CD4-positive, alpha-beta T cell treated with Interleukin-15 for 4 hours (primary cell): ENCODE data around the gene BACH1.
"Not testable (repeated sequence)": the region's sequence is repeated elsewhere in the genome, so short reads cannot be mapped to it uniquely, and the experiment has no call there.

ENCODE experiments used
- DNase-seq: peaks from one replicate; pipeline ENCODE4 v3.0.0-alpha.2; 2020; ENCODE audit warnings: low spot score

BACH1 gene

DNA sequence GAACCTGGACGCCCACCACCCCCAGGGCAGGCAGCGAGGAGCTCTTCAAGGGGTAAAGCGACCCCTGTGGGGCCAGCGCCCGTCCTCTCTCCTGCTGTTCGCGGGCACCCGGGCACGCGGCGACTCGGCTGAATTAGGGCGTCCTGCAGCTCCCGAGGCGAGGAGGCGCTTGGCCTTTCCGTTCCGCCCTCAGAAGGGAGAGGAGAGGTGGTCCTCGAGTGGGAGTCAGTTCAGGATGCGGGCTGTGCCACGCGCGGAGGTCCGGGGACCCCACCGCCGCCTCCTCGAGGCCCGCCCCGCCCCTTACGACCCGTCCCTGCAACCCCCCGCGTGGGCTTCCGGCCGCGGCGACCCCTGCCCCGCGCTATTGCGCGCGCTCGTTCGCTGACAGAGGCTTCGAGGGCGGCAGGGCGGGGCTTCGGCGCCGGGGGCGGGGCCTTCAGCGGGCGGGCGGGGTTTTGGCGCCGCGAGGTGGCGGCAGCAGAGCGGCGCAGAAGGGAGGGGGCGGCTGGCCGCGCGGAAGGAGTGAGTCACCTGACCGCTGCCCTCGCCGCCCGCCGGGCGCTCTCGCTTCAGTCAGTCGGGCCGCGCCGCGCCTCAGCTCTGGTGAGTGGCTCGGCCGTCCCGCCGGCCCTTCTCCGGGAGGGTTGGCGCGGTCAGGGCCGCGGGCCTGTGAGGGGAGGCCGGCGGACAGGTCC, at the start of gene BACH1:
BACH1 (plus strand) TSS at position 575 of the 698 bp plus-strand sequence. CDS start 22,359 bp downstream, outside the sequence.
- DNase-seq, result peak; percentile 87

DNA sequence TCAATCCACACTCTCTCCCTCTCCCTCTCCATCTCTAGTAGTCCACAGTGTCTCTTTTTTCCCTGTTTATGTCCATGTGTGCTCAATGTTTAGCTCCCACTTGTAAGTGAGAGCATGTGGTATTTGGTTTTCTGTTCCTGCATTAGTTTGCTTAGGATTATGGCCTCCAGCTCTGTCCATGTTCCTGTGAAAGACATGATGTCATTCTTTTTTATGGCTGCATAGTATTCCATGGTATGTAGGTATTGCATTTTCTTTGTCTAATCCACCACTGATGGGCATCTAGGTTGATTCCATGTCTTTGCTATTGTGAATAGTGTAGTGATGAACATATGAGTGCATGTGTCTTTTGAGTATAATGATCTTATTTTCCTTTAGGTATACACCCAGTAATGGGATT, 49.4 kb upstream of the BACH1 start:
- not testable (repeated sequence) for DNase-seq

DNA sequence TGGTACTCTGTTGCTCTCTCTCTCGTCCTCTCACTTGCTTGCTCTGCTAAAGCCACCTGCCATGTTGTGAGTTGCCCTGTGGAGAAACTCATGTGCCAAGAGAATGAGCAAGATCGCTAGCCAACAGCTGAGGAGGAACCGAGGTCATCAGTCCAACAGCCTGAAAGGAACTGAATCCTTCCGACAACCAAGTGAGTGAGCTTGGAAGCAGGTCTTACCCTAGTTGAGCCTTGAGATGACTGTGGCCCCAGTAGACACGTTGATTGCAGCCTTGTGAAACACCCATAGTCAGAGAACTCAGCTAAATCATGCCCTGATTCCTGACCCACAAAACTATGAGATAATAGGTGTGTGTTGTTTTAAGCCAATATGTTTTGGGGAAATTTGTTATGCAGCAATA, 48.1 kb upstream of the BACH1 start:
- DNase-seq, result no peak

DNA sequence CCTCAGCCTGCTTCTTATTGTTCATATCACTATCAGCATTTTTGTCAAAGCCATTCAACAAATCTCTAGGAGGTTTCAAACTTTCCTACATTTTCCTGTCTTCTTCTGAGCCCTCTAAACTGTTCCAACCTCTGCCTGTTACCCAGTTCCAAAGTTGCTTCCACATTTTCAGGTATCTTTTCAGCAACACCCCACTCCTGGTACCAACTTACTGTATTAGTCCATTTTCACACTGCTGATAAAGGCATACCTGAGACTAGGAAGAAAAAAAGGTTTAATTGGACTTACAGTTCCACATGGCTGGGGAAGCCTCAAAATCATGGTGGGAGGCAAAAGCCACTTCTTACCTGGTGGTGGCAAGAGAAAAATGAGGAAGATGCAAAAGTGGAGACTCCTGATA, 44.9 kb upstream of the BACH1 start:
- not testable (repeated sequence) for DNase-seq

- no peak for DNase-seq
Observed at GRCh38 chr21:29254550-29254949, 44.2 kb upstream of the BACH1 start.

- DNase-seq, result no peak
Observed at GRCh38 chr21:29256126-29256910, 42.4 kb upstream of the BACH1 start.

GRCh38 chr21:29257701-29258100, 41.0 kb upstream of the BACH1 start:
- DNase-seq, result no peak

DNA sequence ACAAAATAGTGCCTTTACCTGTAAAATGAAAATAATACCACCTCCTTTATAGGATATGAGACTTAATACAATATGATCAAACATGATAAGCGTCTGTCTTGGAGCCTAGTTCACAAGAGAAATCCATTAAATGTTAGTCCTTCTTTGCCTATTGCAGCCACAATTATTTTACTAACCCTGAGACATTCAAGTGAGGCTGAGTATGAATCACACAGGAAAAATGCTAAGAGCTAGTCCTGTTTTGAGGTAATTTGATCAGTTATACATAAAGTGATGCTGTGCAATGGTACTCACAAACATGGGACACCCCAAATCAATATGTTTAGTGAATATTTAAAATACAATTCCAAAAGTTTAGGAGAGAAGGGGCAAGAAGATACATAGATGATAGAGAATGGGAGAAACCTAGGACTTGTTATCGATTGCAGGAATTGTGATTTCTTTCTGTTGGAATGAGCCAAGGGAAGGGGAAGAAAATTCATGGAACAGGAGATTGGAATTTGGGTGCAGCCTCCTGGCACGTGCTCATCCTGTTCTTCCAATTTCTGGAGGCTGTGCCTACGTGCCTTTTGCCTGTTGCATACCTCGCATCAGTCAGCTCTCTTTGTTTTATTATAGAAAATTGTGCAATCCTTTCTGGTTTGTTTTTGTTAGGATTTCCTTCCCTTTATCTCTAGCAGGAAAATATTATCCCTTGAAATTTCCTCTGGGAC, 39.9 kb upstream of the BACH1 start:
- DNase-seq, result no peak

DNA sequence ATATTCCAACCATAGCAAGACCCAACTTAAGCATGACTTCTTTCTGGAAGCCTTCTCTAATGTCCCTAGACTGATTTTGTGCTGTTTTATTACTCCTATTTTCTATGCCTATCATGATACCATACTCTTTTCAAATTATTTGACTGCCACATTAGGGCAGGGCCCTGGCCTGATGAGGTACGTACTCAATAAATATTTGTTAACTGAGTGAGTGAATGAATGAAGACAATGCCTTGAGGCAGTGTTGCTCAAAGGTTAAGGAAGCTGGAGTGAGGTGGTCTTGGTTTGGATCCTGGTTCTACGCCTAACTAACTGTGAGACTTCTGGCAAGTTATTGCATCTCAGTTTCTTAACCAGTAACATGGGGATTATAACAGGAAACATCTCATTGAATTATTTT, 38.3 kb upstream of the BACH1 start:
- no peak for DNase-seq

DNA sequence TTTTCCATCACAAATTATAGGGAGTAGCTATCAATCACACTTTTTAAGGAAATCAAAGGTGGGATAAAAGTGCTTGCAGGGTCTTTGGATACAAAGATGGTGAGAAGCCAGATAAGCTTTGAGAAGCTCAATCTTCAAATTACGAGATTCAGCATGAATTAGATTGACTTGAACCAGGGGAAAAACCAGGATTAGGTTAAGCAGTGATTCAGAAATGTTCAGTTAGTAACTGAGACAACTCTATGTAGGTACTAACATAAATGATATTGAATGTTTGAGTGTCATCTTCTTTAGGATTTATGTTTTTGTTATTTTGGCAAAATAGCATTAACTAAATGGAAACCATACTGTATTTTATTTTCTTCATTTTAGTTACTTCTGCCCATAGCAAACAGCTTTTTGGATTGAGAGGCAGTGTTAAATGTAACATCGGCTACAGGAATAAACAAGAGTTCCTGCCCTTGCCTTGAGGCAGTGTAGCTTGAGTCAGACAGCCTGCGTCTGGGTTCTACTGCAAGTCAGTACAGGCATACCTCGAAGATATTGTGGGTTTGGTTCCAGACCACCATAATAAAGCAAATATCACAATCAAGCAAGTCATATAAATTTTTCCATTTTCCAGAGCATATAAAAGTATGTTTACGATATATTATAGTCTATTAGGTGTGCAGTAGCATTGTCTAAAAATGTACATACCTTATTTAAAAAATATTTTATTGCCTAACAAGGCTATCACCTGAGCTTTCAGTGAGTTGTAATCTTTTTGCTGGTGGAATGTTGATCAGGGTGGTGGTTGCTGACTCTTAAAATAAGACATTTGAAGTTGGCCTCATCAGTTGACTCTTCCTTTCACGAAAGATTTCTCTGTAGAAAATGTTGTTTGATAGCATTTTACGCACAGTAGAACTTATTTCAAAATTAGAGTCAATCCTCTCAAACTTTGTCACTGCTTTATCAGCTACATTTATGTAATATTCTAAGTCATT, 36.9 kb upstream of the BACH1 start:
- no peak for DNase-seq

GRCh38 chr21:29264721-29265120, 34.0 kb upstream of the BACH1 start:
- no peak for DNase-seq

DNA sequence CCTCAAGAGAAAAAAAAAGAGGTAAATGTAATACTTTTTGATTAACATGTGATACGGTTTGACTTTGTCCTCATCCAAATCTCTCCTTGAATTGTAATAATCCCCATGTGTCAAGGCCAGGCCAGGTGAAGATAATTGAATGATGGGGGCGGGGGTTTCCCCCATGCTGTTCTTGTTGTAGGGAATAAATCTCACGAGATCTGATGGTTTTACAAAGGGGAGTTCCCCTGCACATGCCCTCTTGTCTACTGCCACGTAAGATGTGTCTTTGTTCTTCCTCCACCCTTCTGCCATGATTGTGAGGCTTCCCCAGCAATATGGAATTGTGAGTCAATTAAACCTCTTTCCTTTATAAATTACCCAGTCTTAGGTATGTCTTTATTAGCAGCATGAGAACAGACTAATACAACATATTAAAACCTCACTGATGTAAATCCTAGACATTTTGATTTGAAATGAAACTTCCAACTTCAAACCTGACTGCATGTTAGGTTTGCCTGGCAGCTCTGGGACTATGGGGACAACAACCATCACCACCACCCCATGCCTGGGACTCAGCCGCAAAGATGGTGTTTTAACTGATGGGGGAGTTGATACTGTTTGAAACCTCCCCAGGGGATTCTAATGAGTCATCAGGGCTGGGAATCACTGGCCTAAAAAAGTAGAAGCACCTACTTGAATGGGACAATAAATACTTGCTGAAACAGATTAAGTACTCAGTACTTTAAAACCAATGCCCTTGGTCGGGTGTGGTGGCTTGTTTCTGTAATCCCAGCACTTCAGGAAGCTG, 32.8 kb upstream of the BACH1 start:
- no peak for DNase-seq

- DNase-seq, result no peak
Observed at GRCh38 chr21:29267666-29268065, 31.1 kb upstream of the BACH1 start.

- DNase-seq, result no peak
Observed at GRCh38 chr21:29271927-29272333, 26.8 kb upstream of the BACH1 start.

DNA sequence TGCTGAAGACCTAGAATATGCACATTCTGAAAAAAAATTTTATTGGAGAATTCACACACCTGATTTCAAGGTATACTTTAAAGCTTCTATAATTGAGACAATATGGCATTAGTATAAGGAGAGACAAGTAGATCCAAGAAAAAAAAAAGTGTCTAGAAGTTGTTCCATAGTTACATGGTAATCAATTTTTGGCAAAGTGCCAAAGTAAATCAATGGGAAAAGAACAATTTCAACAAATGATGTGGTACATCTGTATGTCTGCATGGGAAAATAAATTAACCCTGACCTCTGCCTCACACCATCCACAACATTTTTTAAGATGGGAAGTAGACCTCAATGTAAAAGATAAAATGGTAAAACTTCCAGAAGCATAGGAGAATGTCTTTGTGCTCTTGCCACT, 21.3 kb upstream of the BACH1 start:
- no peak for DNase-seq

DNA sequence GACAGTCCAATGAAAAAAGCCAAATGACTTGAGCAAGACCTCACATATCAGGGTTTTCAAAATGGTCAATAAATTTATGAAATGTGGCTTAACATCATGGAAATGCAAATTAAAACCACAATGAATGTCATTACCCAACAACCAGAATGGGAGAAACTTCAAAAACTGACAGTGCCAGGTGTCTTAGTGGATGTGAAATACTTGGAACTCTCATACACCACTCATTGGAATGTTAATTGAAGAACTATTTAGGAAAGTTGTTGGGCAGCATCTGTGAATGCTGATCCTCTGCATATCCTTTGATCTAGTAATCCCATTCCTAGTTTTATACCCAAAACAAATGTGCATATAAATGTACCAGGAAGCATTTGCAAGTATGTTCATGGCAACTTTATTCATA, 19.2 kb upstream of the BACH1 start:
- DNase-seq, result no peak

GRCh38 chr21:29281801-29282200, 16.9 kb upstream of the BACH1 start:
- not testable (repeated sequence) for DNase-seq

DNA sequence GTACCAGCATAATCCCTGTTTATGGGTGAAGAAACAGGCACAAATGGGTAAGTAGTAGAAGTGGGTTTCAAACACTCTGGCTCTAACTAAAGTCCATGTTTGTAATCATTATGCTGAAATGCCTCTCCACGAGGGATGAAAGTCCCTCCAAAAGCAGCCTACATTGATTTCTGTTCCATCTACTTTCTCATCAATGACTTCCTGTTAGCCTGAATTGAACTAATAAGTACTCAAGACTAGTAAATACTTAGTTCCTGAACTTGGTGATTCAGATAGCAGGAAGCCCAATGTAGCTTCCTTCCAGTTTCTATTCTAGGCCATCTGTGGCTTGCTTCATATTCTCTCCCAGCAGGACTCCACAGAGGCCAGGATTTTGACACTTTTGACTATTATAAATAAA, 11.3 kb upstream of the BACH1 start:
- DNase-seq, result no peak

DNA sequence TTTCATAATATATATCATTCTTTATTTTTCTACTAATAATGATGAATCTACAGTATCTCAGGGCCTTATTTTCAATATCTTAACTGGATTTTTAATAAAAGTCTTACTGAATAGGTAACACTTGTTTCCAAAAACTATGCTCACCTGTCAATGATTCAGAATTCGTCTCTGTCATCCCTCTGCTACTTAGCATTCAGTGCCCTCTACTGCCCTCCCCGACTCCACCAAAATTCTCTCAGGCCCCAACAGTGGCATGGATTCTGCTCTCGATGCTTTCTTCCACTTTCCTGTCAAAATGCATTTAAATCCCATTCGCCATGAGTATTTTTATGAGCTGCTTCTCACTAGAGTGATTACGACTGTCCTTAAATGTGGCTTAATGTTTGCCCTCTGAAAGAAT, 10.5 kb upstream of the BACH1 start:
- no peak for DNase-seq

DNA sequence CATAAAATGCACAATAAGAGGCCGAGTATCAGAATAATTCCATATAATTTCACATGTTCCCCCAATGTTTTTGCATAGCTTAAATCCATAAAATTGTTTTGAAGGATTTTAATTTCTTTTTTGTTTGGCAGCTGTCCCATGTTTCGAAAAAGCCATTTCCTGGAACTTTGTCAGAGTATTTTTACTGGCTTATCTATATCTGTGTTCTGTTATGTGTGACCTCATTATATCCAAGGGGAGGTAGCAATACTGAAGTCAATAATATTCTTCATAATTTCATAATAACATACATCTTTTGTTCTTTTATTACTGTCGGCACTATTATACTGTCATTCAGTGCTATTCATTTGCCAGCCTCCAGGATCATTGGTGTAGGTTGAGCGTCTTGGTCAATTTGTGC, 9.4 kb upstream of the BACH1 start:
- DNase-seq, result no peak

DNA sequence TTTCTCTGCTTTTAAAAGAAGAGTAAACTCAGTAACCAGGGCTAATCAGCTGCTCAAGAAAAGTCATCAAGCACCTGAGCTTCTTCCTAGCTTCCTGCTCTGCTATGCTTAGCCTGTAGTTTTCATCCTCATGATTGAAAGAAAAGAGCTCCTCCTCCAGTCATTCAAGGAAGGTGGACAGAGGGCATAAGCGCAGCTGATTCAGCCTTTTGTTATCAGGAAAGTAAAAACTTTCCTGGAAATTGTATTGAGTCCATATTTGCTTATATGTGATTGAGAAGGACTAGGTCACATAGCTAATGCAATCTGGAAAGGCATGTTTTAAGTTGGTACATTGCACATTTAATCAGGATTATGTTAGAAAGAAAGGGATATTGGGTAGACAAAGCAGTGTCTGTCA, 8.5 kb upstream of the BACH1 start:
- DNase-seq, result no peak
